Limb (tissue), 2 donors: ENCODE measurements around the gene PIK3R4.

ENCODE experiments used
- DNase-seq, 2 donors: peaks; one replicate each; pipeline ENCODE4 v3.0.0-alpha.2; 2016; ENCODE audit errors: extremely low spot score in 2 of 2

The PIK3R4 gene

GRCh38 chr3:130688697-130689470 is 57.7 kb downstream of the PIK3R4 start:
- no peak for DNase-seq

- no peak for DNase-seq
Measured at GRCh38 chr3:130688015-130688688, 58.5 kb downstream of the PIK3R4 start.

- DNase-seq: no peak
Measured at GRCh38 chr3:130687327-130687726, 59.3 kb downstream of the PIK3R4 start.

DNA sequence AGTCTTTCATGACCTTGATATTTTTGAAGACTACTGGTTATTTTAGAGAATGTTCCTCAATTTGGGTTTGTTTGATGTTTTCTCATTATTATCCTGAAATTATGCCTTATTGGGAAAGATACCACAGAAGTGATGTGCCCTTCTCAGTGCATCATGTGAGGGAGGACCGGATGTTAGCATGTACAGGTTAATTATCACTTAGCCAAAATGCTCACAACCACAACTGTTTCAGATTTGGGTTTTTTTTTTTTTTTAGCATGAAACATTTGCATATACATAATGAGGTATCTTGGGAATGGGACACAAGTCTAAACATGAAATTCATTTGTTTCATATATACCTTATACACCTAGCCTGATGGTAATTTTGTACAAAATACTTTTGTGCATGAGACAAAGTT is 59.8 kb downstream of the PIK3R4 start:
- no peak for DNase-seq

DNA sequence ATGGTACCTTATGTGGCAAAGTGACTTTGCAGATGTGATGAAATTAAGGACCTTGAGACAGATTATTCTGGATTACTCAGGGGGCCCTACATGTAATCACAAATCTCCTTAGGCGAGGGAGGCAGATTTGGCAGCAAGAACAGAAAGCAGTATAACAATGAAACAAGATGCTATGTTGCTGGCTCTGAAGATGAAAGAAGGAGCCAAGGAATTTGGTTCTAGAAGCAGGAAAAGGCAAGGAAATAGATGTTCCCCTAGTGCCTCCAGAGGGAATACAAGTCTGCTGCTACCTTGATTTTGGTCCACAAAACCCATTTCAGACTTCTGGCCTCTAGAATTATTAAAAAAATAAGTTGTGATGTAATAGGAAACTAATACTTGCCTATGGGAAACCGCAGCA is 64.5 kb downstream of the PIK3R4 start:
- DNase-seq: peak in 1 of 2 donors; percentile 30

DNA sequence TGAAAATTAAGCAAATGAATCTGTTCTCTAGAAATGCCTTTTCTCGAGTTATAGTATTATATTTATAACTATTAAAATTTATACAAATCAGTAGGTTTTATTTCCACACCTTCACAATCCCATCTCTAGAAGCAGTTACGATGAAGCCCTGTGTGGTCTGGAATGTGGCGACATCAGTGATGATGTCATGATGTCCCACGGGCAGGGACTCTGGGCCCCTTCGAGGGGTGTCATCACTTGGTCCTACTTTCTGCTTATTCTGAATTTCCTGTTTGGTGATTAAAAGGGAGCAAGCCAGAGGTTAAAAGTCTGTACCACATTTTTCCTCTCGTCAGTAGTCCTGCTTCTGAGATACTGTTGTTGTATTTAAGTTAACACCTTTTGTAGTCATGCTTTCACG is 67.4 kb downstream of the PIK3R4 start:
- DNase-seq: no peak

DNA sequence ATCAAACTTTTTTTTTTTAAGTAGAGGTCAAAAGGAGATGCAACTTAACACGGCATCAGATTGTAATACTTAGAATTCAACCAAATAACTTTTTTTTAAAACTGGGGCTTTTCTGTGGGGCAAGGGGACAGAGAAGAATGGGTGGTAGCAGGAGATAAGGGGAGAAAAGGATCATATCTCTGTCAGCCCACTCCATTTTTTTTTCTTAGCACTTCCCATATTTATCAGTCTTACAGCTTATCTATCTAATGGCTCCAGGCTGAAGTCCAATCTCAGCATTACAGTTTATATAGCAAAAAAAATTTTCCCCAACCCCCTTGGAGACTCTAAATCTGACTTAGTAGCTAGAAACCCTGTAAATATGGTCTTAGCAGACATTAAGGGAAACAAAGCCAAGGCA is 69.3 kb downstream of the PIK3R4 start:
- no peak for DNase-seq

- DNase-seq: no peak
Measured at GRCh38 chr3:130671545-130672312, 74.9 kb downstream of the PIK3R4 start.

DNA sequence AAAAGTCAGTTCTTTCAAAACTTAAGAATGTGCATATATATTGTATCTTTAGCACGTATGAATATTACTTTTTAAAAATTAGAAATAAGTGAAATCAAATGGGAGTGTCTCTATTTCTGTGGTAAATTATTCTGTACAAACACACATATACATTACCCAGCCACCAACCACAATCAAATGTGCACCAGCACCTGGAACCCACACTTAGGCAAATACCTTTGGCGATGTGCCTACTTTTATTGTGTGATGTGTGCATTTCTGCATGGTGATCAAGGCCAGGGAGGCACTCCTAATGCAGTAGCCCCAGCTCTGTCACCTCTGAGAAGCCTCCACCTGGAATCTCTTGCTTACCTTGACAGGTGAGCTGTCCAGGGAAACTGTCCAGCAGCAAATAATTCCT is 76.9 kb downstream of the PIK3R4 start:
- DNase-seq: no peak

DNA sequence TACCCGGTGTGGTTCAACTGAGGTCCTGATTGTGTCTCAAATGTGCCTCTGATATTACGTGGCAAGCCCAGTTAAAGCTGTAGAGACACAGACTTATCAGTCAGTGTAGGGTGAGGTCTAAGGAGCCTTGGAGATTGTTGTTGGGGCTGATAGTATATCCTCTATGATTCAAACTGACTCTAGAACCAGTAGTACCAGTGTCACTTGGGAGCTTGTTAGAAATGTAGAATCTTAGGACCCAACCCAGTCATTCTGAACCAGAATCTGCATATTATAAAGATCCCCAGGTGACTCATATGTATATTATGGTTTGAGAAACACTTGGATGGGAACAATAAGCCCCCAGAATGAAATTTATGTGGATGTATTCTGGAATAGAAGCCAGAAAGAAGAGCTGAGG is 83.5 kb downstream of the PIK3R4 start:
- no peak for DNase-seq

GRCh38 chr3:130662501-130662996 is 84.1 kb downstream of the PIK3R4 start:
- peak in 1 of 2 donors; percentile 86 for DNase-seq

DNA sequence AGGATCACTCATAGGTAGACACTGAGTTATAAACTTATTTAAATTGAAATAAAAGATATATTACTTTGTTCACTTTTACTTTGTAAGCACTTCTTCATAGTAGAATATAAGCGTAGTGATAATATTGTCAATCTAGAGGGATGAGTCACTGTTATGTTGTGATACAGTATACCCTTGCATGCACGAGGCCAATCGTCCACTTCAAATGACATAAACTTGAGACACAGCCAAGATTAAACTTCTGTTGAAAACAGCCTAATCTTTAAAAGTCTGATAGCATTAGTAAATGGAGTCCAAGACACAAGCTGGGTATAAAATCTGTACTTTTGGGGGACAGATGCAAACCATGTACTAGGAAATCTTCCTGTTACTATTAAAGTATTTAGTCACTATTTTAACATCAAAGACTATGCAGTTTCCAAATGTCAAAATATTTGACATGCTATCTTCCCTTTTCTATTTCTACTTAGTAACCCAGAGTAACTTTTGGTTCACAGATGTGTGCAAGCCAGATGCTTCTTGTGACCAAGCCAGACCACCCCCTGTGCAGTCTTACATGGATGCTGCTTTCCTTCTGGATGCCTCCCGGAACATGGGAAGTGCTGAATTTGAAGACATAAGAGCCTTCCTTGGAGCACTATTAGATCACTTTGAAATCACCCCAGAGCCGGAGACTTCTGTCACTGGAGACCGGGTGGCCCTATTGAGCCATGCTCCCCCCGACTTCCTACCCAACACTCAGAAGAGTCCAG is 85.3 kb downstream of the PIK3R4 start:
- DNase-seq: peak; percentile 43 to 47

- DNase-seq: peak in 1 of 2 donors; percentile 86
Measured at GRCh38 chr3:130659911-130660310, 86.7 kb downstream of the PIK3R4 start.

- peak; percentile 71 to 87 for DNase-seq
Measured at GRCh38 chr3:130658678-130659077, 88.0 kb downstream of the PIK3R4 start.

GRCh38 chr3:130656627-130657026 is 90.0 kb downstream of the PIK3R4 start:
- DNase-seq: no peak

DNA sequence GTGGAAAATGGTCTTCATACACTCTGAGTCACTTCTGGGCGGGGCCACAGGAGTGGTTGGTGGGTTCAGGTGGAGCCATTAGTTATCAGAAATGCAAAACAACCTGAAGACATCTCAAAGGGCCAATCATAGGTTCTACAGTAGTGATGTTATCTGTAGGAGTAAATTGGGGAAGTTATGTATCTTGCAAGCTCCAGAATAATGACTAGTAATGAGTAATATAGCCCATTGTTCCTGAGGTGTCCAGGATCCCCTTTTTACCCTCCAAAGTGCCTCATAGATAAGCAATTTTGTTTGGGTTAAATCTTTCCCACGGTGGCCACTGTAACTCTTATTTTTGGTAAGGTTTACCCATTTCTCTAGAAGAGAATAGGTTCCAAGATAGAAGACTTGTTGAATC is 91.7 kb downstream of the PIK3R4 start:
- DNase-seq: no peak

DNA sequence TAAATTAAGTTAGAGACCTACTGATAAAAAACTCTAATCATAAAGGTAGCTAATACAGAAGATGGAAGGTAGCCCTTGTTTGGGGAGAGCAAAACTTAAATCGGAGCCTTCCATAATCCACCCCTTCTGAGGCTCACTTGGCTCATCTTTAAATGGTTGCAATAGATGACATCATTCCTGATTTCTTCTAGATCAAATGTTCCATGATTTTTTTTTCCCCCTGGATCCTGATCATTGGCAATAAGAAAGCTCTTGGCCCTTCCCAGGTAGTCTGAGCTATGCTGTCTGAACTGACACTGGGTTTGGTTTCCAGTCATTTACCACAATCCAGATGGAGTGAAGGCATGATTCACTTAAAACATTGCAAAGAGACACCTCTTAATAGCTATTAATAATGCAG is 92.5 kb downstream of the PIK3R4 start:
- no peak for DNase-seq

DNA sequence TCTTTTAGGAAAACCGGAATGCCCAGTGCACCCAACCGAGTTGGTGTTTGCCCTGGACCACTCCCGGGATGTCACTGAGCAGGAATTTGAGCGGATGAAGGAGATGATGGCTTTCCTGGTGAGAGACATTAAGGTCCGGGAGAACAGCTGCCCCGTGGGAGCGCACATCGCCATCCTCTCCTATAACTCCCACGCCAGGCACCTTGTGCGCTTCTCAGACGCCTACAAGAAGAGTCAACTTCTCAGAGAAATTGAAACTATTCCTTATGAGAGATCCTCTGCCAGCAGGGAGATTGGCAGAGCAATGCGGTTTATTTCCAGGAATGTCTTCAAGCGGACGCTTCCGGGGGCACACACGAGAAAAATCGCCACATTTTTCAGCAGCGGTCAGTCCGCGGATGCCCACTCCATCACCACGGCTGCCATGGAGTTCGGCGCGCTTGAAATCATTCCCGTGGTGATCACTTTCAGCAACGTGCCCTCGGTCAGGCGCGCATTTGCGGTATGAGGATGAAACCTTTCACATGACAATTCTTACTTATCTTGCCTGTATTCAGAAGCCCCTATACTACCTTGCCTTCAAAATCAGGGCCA is 97.5 kb downstream of the PIK3R4 start:
- DNase-seq: no peak

DNA sequence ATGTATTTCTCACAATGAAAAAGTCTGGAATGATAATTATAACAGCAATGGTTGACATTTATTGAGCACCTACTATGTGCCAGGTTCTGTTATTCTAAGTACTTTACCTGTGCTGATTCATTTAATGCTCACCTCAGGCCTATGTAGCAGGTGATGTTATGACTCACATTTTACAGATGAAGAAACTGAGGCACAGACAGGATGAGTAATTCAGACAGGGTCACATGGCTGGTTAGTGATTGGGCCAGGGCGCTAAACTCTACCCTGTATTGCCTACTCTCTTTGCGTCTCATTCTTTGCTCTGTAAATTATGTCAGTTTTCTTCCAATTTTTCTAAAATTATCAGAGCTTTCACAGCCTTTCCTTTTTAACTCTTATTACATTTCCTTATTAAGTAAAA is 98.3 kb downstream of the PIK3R4 start:
- DNase-seq: no peak

DNA sequence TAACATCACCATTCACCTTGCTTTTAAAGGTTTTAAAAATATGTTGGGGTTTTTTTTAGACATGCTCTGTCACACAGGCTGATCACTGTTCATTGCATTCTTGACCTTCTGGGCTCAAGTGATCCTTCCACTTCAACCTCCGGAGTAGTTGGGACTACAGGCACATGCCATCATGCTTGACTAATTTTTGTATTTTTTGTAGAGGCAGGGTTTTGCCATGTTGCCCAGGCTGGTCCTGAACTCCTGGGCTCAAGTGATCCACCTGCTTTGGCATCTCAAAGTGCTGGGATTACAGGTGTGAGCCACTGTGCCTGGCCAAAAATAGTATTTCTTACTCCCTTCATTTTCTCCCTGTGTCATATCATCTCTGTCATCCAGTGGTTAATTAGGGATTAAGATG is 101.4 kb downstream of the PIK3R4 start:
- DNase-seq: no peak

GRCh38 chr3:130644628-130645253 is 101.9 kb downstream of the PIK3R4 start:
- DNase-seq: no peak
